C4-2B (cell line): Measurements from ENCODE around the gene SLC1A4.

Source experiments
- CTCF ChIP-seq: fragments of 450-650 bp; conservative IDR thresholded peaks from 2 replicates; pipeline ENCODE4 v1.5.1; 2017; ENCODE audit warnings: mild to moderate bottlenecking
- ZFX ChIP-seq: fragments of 450-650 bp; IDR thresholded peaks from 2 replicates; pipeline ENCODE4 v1.6.1; 2017

- TF ChIP-seq CTCF (no peak), ZFX (no peak)
Measured at GRCh38 chr2:65049010-65049639, 59.9 kb downstream of the SLC1A4 start.
